NCI-H1417 (cell line): ENCODE data around the gene TRPM8.
"Not testable (repeated sequence)": the region's sequence is repeated elsewhere in the genome, so short reads cannot be mapped to it uniquely, and the experiment has no call there.

Source experiments
- DNase-seq, 3 experiments: peaks; one replicate each; lab custom pipeline; 2025; lab: John Stamatoyannopoulos, UW

The TRPM8 gene

DNA sequence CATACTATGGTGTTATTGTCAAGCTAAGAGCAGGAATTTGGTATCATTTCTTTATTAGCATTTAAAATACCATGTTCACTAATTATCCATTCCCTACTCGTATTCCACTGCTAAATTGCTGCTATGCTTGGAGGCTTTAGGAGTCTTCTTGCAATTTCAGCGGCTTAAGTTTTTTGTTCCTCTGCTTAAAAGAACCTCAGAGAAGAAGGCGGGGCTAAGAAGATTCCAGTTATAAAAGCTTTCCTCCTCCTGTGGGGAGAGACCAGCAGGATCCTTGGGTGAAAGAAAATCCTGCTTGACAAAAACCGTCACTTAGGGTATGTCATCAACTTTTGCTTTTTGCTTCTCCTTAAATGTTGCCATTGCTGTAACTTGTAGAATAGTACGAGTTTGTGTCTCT lies at the start of gene TRPM8:
TRPM8 (plus strand) TSS at position 258 of the 400 bp plus-strand sequence. CDS start 9,165 bp downstream, outside the sequence.
- DNase-seq, result no peak

DNA sequence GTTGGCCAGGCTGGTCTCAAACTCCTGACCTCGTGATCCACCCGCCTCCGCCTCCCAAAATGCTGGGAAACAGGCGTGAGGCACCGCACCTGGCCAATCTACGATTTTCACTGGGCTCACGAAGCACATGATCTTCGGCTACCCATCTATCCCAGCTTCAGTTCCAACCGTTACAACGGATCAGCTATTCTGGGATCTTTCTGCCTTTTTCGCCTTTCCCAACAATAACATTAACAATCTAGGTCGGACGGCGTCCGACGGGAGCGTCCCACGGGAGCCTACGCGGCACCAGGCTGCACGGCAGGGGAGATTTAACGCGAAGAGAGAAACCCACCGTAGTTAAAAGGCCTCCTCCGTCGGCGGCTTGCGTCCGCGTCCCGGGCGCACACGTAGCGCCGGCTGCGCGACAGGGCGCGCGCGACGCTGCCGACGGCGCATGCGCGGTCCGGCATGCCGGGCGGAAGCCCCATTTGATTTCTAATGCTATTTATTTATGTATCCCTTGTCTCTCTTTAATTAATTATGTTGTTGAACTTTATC lies 49.1 kb upstream of the TRPM8 start, which contains the start of gene MSL3B:
MSL3B (minus strand) TSS at position 394 of the 540 bp plus-strand sequence.
- DNase-seq, result peak in 2 of 3 experiments; percentile 62 to 71

DNA sequence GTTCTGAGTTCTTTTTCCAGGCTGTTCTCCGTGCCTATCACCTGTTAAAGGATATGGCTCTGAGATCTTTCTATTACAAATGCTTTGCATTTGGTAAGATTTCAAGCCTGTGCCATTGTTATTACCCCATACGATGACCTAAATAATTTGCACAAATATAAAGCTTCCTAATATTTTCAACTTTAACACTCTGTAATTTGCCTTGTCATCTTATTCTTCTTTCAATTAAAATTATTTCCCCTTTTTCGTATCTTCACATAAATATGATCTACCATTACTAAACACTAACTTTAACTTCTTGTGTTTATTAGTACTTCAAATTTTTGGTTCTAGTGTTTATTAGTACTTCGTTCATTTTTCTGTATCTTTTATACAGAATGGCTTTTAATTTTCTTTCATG lies 45.7 kb upstream of the TRPM8 start:
- DNase-seq, result no peak

DNA sequence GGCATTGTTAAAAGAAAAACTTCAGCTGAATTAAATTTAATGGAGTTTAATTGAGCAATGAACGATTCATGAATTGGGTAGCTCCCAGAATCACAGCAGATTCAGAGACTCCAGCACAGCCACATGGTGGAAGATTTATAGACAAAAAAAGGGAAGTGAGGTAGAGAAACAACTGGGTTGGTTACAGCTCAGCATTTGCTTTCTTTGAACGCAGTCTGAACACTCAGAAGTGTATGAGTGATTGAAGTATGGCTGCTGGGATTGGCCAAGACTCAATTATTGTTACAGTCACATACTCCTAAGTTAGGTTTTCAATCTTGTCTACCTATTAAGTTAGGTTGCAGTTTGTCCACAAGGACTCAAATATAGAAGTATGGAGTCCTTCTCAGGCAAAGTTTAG lies 45.0 kb upstream of the TRPM8 start:
- DNase-seq, result not testable (repeated sequence)

DNA sequence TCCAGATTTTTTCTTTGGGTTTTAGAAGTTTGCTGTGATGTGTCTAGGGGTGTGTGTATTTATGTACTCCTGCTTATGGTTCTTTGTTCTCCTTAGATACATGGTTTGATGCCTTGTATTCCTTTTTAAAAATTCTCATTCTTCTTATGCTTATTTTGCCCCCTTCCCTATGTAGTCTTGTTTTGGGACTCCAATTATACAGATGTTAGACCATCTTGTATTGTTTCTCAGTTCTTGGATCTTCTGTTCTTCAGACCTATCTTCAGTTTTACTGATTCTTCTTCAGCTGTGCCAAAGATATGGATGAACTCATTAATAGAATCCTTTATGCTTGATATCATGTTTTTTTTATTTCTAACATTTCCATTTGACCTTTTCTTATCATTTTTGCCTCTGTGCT lies 34.8 kb upstream of the TRPM8 start:
- DNase-seq, result no peak

DNA sequence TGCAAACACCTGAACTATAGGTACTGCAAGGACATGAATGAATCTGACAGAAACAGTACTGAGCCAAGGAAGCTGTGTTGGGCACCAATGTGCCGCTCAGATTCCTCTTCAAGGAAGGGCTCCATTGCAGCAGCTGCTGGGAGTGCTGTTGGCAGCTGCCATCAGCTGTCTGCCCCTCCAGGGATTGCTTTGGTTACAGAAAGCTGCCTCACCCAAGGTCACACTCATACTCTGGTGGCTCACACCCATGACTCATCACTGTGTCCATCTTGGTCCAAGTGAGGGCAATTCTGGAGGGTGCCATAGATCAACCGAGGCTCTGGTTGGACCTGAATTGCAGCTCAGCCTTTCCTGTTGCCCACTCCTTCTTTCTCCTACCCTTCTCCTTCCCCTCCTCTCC lies 24.4 kb upstream of the TRPM8 start:
- DNase-seq, result no peak

DNA sequence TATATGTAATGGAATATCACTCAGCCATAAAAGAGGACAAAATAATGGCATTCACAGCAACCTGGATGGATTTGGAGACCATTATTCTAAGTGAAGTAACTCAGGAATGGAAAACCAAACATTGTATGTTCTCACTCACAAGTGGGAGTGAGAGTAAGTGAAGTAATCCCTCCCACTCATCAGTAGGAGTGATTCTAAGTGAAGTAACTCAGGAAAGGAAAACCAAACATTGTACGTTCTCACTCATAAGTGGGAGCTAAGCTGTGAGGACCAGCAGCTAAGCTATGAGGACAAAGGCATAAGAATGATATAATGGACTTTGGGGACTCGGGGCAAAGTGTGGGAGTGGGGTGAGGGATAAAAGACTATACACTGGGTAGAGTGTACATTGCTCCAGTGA lies 20.9 kb upstream of the TRPM8 start:
- not testable (repeated sequence) for DNase-seq

DNA sequence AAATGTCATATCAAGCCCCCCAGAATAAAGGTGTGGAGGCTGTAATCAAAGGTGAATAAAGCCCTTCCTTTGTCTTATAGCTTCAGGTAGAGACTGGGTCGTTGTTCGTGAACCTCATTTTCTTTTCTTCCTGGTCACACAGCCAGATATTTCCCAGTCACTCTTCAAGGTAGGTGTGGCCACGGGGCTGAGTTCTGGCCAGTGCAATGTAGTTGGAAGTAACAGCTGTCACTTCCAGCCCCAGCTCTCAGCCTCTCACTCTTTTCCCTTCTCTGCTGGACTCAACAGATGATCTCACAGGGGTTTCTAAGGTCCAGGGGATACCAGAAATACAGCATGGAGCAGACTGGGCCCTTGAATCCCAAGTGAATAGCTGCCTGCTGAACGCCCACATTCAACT lies 15.8 kb upstream of the TRPM8 start:
- no peak for DNase-seq

GRCh38 chr2:233901884-233902283 lies 15.3 kb upstream of the TRPM8 start:
- peak in 2 of 3 experiments; percentile 3 to 15 for DNase-seq

DNA sequence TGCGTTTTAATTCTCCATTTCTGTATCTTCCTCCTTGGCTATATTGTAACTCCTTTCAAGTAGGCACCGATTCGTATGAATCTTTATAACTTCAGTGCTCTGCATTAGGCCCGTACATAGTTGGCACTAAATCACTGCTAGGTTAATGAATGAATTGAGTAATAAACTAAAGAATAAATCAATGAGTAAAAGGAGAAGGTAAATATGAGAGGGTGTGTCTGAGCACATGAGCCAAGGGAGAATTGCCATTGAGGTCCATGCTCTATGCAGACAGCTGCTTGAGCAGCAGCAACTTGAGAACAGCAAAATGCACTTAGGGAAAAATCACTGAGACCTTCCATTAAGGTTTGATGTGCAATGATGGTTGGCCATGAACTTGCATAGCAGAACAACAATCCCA lies 11.2 kb upstream of the TRPM8 start:
- DNase-seq, result peak in 1 of 3 experiments; percentile 48

DNA sequence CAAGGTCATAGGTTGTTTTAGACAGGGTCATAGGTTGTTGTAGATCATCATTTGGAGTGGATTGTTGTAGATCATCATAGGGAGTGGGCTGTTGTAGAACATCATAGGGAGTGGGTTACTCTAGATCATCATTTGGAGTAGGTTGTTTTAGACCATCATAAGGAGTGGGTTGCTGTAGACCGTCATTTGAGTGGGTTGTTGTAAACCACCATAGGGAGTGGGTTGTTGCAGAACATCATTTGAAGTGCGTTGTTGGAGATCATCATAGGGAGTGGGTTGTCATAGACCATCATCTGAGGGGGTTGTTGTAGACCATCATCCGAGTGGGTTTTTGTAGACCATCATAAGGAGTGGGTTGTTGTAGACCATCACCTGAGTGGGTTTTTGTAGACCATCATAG lies 9.5 kb upstream of the TRPM8 start:
- DNase-seq, result no peak

- no peak for DNase-seq
These were observed 4.3 kb upstream of the TRPM8 start for GRCh38 chr2:233912691-233913423.

DNA sequence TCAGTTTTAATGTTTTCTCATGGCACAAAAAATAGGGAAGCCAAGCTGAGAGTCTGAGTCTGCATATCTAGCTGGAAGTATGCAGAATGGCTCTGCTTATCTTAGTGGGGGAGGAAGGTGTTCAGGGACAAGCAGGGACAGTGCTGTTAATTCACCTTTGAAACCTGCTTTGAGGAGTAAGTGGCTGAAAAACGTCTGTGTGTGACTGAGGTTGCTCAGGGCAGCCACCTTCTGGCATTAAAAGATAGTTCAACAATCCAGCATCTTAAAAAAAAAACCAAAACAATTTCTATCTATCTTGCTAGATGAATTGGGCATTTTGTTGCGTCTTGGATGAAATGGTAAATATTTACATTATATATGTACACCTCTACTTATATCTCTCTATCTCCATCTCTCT lies 2.0 kb upstream of the TRPM8 start:
- peak in 2 of 3 experiments; percentile 4 to 46 for DNase-seq

- DNase-seq, result no peak
These were observed 2.1 kb downstream of the TRPM8 start for GRCh38 chr2:233919319-233919718.

DNA sequence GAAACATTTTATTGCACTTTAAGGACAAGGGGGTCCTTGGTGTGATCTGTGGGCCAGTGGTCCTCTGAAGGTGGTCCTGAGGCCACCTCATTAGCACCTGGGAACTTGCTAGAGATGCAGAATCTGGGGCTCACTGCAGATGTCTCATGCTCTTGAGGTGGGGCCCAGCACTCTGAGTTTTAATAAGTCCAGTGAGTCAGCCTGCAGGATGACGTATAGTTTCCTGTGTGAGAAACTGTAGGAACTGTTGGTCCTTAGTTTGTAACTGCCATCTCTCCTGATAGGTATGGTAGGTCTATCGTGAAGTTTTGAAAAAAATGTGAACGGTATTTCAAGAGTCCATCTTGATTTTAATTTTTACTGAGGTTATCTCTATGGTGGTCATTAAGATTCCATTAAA lies 2.8 kb downstream of the TRPM8 start:
- no peak for DNase-seq

DNA sequence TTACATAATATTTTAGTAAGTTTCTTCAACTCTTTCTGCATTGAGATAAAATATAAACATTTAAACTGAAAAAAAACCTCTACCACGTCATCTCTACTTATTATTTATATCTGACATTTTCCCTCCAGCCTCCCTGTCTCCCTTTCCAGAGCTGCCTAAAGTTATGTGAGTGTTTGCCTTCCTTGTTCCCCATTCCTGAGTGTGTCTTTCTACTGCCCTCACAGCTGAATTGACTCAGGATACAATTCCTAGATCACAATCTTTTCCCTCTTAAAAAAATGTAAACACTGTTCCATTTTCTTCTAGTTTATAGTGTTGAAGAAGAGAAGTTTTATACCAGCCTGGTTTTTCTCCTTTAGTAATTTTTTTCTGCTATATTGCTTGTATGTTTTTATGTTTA lies 5.3 kb downstream of the TRPM8 start:
- DNase-seq, result no peak

DNA sequence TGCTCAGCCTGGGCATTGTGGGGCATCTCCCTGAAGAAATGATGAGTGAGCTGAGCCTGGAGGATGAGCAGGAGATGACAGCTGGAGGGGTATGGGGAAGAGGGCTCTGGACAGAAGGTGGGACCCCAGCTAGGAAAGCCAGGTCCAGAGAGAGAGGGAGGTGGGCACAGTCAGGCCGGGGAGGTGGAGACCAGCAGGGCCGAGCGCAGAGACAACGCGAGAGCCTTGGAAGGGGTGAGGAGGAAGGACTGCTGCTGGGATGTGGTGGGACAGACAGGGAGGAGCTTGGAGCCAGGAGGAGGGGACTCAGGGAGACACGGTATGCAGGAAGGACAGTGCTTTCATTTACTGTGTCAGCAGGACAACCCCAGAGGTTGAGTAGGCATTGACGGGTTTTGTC lies 8.2 kb downstream of the TRPM8 start:
- DNase-seq, result no peak

DNA sequence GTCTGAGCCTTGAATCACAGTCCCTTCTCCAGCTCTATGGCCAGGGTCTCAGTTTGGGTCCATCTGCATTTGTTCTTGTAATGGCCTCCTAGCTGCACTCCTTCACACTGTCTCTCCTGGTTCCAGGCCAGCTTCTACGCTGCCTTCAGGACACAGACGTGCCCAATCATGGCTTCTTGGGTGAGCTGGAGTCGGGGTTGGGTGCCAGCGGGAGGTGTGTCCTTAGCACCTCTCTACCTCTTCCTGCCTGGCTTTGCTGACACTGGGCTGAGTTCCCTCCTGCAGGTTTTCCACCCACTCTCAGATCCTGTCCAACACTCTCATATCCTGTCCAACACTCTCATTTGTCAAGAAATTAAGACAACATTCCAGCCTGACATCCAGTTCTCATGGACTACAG lies 9.6 kb downstream of the TRPM8 start:
- no peak for DNase-seq

- DNase-seq, result peak; percentile 5 to 42 (median 40)
These were observed 11.6 kb downstream of the TRPM8 start for GRCh38 chr2:233928594-233929351.

DNA sequence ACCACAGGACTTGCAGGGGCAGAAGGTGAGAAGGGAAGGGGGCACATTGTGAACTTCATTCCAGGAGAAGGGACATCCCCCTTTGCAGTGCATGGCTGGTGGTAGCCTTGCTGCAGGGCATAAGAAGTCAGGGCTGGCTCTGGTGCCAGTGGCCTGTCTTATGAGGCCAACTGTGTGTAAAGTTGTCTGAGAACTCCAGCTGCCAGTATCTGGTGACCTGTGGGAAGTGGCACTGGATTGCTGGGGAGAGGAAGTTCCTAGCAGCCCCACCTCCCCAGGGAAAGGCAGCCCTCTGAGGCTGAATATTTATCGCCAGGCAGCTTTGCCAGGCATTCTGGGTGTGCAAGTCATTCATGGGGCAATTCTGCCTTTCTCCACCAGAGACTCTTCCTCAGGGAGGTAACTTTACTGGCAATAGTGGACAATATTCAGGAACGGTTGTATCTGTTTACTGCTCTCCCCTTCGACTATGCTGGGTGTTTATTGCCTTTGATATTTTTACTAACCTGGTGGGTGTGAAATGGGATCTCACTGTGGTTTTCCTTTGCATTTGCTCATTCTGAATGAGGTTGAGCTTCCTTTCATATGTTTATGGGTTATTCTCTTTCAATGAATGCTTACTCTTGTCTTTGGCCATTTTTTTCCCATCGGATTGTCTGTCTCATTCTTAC lies 12.3 kb downstream of the TRPM8 start:
- DNase-seq, result peak in 1 of 3 experiments; percentile 14

- peak in 1 of 3 experiments; percentile 1 for DNase-seq
These were observed 17.4 kb downstream of the TRPM8 start for GRCh38 chr2:233934524-233934923.

DNA sequence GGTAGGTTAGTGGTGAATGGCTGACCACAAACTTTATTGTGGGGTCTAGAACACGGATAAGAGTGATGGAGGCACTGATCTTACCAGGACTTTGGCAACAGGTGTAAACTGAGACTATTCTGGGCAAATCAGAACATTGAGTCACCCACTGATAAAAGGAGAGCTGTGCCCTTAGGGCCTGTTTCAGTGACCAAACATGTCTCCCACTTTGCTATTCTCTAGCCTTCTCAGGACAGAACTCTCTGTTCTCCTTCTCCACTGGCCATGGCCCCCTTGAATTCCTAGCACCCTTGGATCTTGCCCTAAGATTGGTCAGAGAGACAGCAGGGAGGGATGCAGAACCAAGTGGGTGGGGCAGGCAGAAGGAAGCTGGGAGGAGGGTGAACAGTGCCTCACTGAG lies 18.3 kb downstream of the TRPM8 start:
- no peak for DNase-seq
